Body of pancreas (tissue), 4 donors: ENCODE results near the gene PHPT1. TPM values are rescaled to one million over a fixed set of nuclear protein-coding genes. Genes with fewer than 3 reads are reported as not detected.

Experiments
- ATAC-seq: fragments of 150-250 bp; one replicate; pipeline ENCODE4 v1.9.1; 2016
- DNase-seq, 4 donors: peaks; one replicate each; pipeline ENCODE4 v3.0.0-alpha.2; 2019
- H3K27ac ChIP-seq, 4 donors: fragments of 200-600 bp; sonication (generic); 1 replicate in 3 of 4; 2 replicates in 1 of 4; pipeline versions ENCODE4 v1.5.1 to v1.6.1; 2016 to 2019; ENCODE audit warnings: mild to moderate bottlenecking in 1 of 4, mixed read lengths in 1 of 4, moderate library complexity in 1 of 4
- H3K27me3 ChIP-seq, 2 donors: fragments of 200-600 bp; sonication (generic); one replicate each; pipeline ENCODE4 v1.6.0; 2016; ENCODE audit warnings: mild to moderate bottlenecking in 1 of 2
- H3K36me3 ChIP-seq, 2 donors: fragments of 200-600 bp; sonication (generic); replicated peaks in 1 of 2; 2 replicates each; pipeline ENCODE4 v1.5.1; 2016; ENCODE audit warnings: low read depth in 2 of 2; ENCODE audit not compliant: insufficient read depth in 1 of 2
- H3K4me1 ChIP-seq: fragments of 200-600 bp; sonication (generic); one replicate; pipeline ENCODE4 v1.6.0; 2016
- H3K4me3 ChIP-seq, 2 donors: fragments of 200-600 bp; sonication (generic); 1 replicate in 1 of 2; 2 replicates in 1 of 2; pipeline ENCODE4 v1.5.1; 2016 to 2019
- H3K9me3 ChIP-seq, 3 donors: fragments of 200-600 bp; sonication (generic); 1 replicate in 2 of 3; 2 replicates in 1 of 3; pipeline ENCODE4 v1.5.1; 2016
- CTCF ChIP-seq, 7 experiments: fragments of 450-650 bp in 4 of 7; fragments of 200-600 bp in 3 of 7; sonication (generic) in 3 of 7; IDR thresholded peaks; one replicate each; pipeline ENCODE4 v1.5.1; 2016 to 2019; ENCODE audit warnings: antibody characterized with exemption in 7 of 7
- POLR2A ChIP-seq, 3 donors: fragments of 450-650 bp; IDR thresholded peaks; one replicate each; pipeline ENCODE4 v1.6.1; 2016; ENCODE audit warnings: antibody characterized with exemption in 3 of 3, mild to moderate bottlenecking in 2 of 3
- WGBS, 2 donors: methylation state at CpG; one replicate each; pipeline ENCODE4 v1.1.5; 2017; 5-methylcytosine and 5-hydroxymethylcytosine counted together
- intact Hi-C: fragments of 100-400 bp; cut with DNase I; formaldehyde crosslinking; loops from one replicate; pipeline ENCODE4 v1.15.1; 2023
- total RNA-seq, 2 donors: library from RNA; depleted of rRNA; stranded (reverse); fragments of >200 nt; gene quantifications; one replicate each; pipeline ENCODE4 v1.1.0, GENCODE V29; 2016

PHPT1 gene
- total RNA-seq, 2 donors from 2014 or later: 60.6 to 65.6 TPM

GRCh38 chr9:136823136-136824046 is 25.8 kb upstream of the PHPT1 start:
- Histone ChIP-seq H3K9me3 (no peaks in the 10 kb centered on the region), H3K4me1 (peaks cover 26% of the 10 kb centered on the region), H3K4me3 (no peak overlapping the region), H3K36me3 (no peaks in the 10 kb centered on the region), H3K27me3 (no peaks in the 10 kb centered on the region), H3K27ac (peak overlapping the region in 1 of 4 donors; percentile 2)
- TF ChIP-seq CTCF (IDR thresholded peaks at IDR 0.05) (no peak), POLR2A (IDR thresholded peaks at IDR 0.05) (no peak)
- peak in 1 of 4 donors; percentile 24 for DNase-seq
- 77 to 79% methylated on average over 27 to 30 of the region's 30 CpGs for WGBS, 2 donors
- intact Hi-C loops: no loop called here
- ATAC-seq: no peak

DNA sequence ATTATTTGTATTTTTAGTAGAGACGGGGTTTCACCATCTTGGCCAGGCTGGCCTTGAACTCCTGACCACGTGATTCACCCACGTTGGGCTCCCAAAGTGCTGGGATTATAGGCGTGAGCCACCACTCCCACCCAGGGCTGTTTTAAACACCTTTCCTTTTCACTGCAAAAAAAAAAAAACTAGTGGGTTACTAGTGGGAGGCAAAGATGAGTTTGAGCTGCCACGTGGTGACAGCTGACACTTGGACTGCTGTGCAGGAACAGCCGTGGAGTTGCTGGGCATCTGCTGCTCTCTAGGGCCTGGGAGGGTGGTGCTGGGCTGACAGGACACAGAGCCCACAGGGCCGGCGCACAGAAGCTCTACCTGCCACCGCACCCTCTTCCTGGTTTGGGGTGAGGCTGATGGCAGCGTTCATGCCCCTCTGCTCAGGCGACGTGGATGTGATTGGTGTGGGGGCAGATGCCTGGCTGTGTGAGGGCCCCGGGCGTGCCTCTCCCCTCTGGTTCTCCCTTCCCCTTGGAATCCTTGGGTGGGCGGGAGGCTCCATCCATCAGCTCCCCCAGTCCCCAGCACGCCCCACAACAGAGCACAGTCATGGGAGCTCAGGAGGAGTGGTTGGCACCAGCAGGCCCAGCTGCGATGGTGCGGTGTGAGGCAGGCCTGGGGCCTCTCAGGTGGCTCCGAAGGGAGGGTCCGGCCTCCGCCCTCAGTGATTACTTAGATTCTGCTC is 24.5 kb upstream of the PHPT1 start:
- Histone ChIP-seq H3K4me3 (no peak overlapping the region), H3K9me3 (no peaks in the 10 kb centered on the region), H3K36me3 (peaks cover 0 to 4% of the 10 kb centered on the region in 2 donors), H3K4me1 (peaks cover 26% of the 10 kb centered on the region), H3K27me3 (no peaks in the 10 kb centered on the region), H3K27ac (peak overlapping the region in 1 of 4 donors; percentile 12)
- WGBS, 2 donors: 80 to 86% methylated on average over 19 of the region's 21 CpGs
- intact Hi-C loops: no loop called here
- ATAC-seq: no peak
- peak in 1 of 4 donors; percentile 10 for DNase-seq
- TF ChIP-seq CTCF (IDR thresholded peaks at IDR 0.05) (no peak), POLR2A (IDR thresholded peaks at IDR 0.05) (no peak)

DNA sequence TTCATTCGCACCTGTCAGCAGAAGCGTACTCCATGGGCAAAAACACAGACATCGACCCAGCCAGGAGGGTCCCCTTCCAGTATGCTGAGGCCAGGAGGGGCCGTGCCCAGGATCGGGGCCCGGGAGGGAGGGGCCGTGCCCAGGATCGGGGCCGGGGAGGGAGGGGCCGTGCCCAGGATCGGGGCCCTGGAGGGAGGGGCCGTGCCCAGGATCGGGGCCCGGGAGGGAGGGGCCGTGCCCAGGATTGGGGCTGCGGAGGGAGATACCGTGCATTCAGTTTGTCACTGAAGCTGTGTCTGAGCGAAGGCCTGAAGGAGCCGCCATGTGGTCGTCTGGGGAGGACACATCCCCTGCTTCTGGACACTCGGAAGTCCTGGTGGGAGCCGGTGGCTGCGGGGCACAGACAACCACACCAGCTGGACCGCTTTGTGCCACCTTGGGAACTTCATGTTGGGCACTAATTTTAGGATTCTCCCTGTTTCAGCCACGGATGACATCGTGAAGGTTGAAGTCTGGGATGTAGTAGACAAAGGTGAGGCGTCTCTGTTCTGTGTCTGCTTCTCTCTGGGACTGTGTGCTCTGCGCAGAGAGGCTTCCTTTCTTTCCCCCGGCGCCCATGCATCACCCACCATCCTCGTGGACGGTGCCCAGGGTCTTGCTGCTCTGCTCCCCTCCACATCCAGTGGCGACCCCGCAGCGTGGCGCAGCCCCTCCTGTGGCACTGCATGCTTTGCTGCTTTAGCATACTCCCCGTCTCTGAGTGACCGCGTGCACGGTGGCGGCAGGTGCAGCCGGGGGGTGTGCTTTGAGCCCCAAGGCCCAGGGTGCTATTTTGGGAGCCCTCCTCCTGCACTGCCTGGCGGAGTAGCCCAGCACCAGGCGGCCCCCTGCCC is 23.7 kb upstream of the PHPT1 start:
- H3K27me3 ChIP-seq: no peaks in the 10 kb centered on the region
- peaks cover 26% of the 10 kb centered on the region for H3K4me1 ChIP-seq
- no peak for ATAC-seq
- TF ChIP-seq POLR2A (IDR thresholded peaks at IDR 0.05): no peak
- no peak for TF ChIP-seq CTCF (IDR thresholded peaks at IDR 0.05)
- no peaks in the 10 kb centered on the region for H3K9me3 ChIP-seq
- H3K27ac ChIP-seq: no peak overlapping the region
- WGBS, 2 donors: 93 to 95% methylated on average over 27 to 42 of the region's 44 CpGs
- DNase-seq: peak in 1 of 4 donors; percentile 11
- H3K36me3 ChIP-seq: peaks cover 0 to 13% of the 10 kb centered on the region in 2 donors
- intact Hi-C loops: no loop called here
- no peak overlapping the region for H3K4me3 ChIP-seq

DNA sequence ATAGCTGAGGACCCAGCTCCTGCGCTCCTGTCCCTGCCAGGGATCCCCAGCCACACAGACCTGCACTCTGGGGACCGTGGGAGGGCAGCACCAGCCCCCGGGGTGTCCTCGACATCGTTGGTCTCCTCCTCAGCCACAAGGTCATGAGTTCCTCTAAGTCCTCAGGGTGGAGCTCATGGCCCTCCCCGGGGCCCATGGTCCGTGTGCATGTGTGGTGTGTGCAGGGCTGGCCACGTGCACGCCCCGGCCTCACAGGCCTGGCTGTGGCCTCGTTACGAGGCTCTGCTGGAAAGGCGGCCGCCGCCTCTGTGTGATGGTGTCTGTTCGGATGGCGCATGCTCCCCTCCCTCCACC is 23.0 kb upstream of the PHPT1 start:
- H3K4me3 ChIP-seq: no peak overlapping the region
- ATAC-seq (no peak), DNase-seq (no peak)
- TF ChIP-seq CTCF (IDR thresholded peaks at IDR 0.05) (no peak), POLR2A (IDR thresholded peaks at IDR 0.05) (no peak)
- H3K27me3 ChIP-seq: no peaks in the 10 kb centered on the region
- H3K27ac ChIP-seq: peak overlapping the region in 3 of 4 donors; percentile 64 to 75 (median 71)
- 95% methylated on average over 17 of the region's 17 CpGs; no CpG with 5 or more reads in 1 of the 2 donors for WGBS, 2 donors
- peaks cover 0 to 17% of the 10 kb centered on the region in 2 donors for H3K36me3 ChIP-seq
- no peaks in the 10 kb centered on the region for H3K9me3 ChIP-seq
- H3K4me1 ChIP-seq: peaks cover 26% of the 10 kb centered on the region
- intact Hi-C loops: no loop called here
